ENCODE measurements around the gene MAP1S. TPM values are rescaled to one million over a fixed set of nuclear protein-coding genes. Genes with fewer than 3 reads are reported as not detected.
A peak's percentile ranks its signal among the peaks of the same experiment; 100 is the strongest.

The MAP1S gene
- total and polyA plus RNA-seq, 8 donors, result 28.3 to 82.2 (median 33.1) TPM

GRCh38 chr19:17692566-17692965 lies 26.7 kb upstream of the MAP1S start:
- Histone ChIP-seq H3K4me1 (peaks cover 0 to 10% of the 10 kb centered on the region in 2 donors), H3K9me3 (no peaks in the 10 kb centered on the region), H3K4me3 (no peak overlapping the region), H3K27me3 (peaks cover 16 to 77% of the 10 kb centered on the region in 2 donors), H3K27ac (no peak overlapping the region), H3K36me3 (no peaks in the 10 kb centered on the region)
- intact Hi-C loops (cut with DNase I), result no loop called here
- ATAC-seq (no peak), DNase-seq (no peak)
- no peak for TF ChIP-seq CTCF (IDR thresholded peaks at IDR 0.05)

- no peak for ATAC-seq
- Histone ChIP-seq H3K4me1 (no peaks in the 10 kb centered on the region), H3K4me3 (no peak overlapping the region), H3K27me3 (peaks cover 4 to 77% of the 10 kb centered on the region in 2 donors), H3K27ac (no peak overlapping the region), H3K9me3 (no peaks in the 10 kb centered on the region), H3K36me3 (no peaks in the 10 kb centered on the region)
- intact Hi-C loops (cut with DNase I), result no loop called here
- DNase-seq, result no peak
- TF ChIP-seq CTCF (IDR thresholded peaks at IDR 0.05), result no peak
Observed at GRCh38 chr19:17695198-17695597, 24.1 kb upstream of the MAP1S start.

DNA sequence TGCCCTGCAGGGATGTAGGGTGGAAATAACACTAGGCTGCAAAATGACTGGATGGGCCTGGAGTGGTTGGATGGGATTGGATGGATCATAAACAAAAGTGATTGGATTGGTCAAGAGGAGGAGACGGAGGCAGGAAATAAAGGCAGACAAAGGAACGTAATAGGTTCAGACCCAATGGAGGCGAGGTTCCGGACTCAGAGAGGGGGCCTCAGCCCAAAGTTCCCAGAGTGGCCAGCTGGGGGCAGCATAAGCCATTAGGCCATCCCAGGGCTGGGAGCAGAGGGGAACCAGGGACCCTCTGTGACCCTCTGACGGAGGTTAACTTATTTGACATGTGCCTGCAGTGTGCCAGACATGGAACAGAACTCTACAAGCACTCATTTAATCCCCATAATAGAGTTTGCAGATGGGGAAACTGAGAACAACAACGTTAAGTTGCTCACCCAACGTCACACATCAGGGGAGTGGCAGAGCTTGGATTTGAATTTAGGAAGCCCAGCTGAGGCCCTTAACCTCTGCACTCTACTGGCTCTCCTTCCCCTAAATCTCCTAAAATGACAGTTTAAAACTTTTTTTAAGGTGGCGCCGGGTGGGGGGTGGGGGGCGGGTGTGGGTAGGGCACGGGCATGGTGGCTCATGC lies 15.3 kb upstream of the MAP1S start:
- TF ChIP-seq CTCF (IDR thresholded peaks at IDR 0.05), result peak; percentile 91 to 92
- H3K9me3 ChIP-seq, result no peaks in the 10 kb centered on the region
- peak in 1 of 4 donors; percentile 89 for DNase-seq
- H3K4me1 ChIP-seq, result no peaks in the 10 kb centered on the region
- H3K27ac ChIP-seq, result no peak overlapping the region
- ATAC-seq, result peak; percentile 91
- peaks cover 0 to 45% of the 10 kb centered on the region in 2 donors for H3K27me3 ChIP-seq
- intact Hi-C loops (cut with DNase I), result loop anchor here in 1 of 2 donors (5.0 kb wide), 1 partner anchor 63 kb away; no protein-coding TSS in a partner anchor
- H3K4me3 ChIP-seq, result no peak overlapping the region
- H3K36me3 ChIP-seq, result no peaks in the 10 kb centered on the region

DNA sequence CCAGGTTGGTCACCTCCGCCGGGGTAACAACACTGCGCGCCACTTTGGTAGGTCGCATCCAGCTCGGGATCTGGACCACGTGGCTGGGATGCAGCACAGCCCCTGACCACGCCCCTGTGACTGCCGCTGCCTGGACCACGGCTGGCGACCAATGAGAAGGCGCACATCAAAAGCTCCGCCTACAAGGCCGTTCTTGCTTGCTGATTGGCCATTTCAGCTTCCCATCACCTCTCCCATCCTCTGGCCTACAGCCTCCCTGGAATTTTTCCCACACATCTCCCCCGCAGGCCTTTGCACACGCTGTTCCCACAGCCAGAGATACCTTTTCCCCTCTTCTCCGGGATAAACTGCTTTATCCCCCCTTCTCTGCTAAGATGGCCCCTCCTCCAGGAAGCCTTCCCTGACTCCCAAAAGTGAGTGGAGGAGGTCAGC lies 12.5 kb upstream of the MAP1S start:
- H3K27me3 ChIP-seq, result peaks cover 0 to 19% of the 10 kb centered on the region in 2 donors
- no peak overlapping the region for H3K27ac ChIP-seq
- H3K9me3 ChIP-seq, result no peaks in the 10 kb centered on the region
- ATAC-seq, result peak; percentile 21
- no peaks in the 10 kb centered on the region for H3K4me1 ChIP-seq
- no peak for TF ChIP-seq CTCF (IDR thresholded peaks at IDR 0.05)
- intact Hi-C loops (cut with DNase I), result no loop called here
- H3K4me3 ChIP-seq, result no peak overlapping the region
- H3K36me3 ChIP-seq, result no peaks in the 10 kb centered on the region
- no peak for DNase-seq

- Histone ChIP-seq H3K9me3 (no peaks in the 10 kb centered on the region), H3K36me3 (no peaks in the 10 kb centered on the region), H3K4me1 (peaks cover 0 to 4% of the 10 kb centered on the region in 2 donors), H3K27me3 (peaks cover 0 to 2% of the 10 kb centered on the region in 2 donors), H3K27ac (no peak overlapping the region), H3K4me3 (no peak overlapping the region)
- no peak for ATAC-seq
- DNase-seq, result no peak
- intact Hi-C loops (cut with DNase I), result no loop called here
- TF ChIP-seq CTCF (IDR thresholded peaks at IDR 0.05), result no peak
Observed at GRCh38 chr19:17711851-17712250, 7.4 kb upstream of the MAP1S start.

All from left lung (tissue), 10 donors.